Brain pericyte (primary cell): ENCODE data around the gene OR2S2.

Source experiments
- DNase-seq: peaks from one replicate; pipeline ENCODE4 v3.0.0-alpha.2; 2012; ENCODE audit warnings: low read depth, low spot score

The OR2S2 gene

DNA sequence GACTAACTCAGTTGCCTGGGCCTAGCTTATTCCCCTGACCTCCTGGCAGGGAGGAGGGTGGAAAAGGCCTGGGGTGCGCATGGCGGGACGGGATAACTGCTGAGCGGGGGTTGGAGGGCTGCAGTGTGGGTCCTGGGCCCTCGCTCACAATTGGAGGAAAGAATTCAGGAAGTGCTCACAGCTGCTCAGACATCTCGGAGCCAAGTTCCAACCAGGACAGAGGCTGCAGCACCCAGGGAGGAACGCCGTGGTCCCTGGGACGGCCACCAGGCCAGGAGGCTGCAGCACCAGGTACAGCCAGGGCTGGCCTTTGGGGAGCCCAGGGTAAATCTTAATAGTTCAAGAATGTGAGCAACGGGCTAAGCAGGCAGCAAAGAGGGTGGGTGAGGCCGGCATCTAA, 48.7 kb downstream of the OR2S2 start, which contains the start of gene SPAAR:
SPAAR (plus strand) TSS at position 217 of the 400 bp plus-strand sequence. CDS start 974 bp downstream, outside the sequence.
- no peak for DNase-seq

DNA sequence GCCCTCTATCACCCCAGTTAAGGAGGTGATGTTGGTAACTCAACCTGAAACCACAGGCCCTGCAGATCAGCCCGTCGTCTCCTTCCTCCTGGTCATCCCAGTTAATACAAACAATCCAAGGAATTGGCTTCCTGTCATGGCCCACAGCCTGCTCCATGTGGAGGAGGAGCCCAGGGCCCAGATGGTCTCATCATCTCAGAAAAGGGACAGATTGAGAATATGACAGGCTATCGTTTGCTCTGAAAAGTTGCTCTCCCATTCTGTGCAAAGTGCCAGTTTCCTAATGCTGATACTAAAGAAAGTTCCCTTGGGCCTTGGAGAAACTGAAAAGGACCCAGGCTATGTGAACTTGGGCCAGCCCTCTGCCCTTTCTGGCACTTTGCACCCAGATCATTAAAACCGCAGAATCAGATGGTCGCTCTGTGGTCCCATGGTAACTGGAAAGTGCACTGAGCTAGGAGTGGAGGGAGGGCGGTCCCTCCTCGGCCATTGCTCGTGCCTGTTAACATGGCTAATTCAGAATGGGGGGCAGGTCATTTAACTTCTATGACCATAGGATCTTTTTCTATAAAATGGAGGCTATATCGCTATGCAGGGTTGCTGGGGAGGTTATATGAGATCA, 49.3 kb downstream of the OR2S2 start:
- no peak for DNase-seq

DNA sequence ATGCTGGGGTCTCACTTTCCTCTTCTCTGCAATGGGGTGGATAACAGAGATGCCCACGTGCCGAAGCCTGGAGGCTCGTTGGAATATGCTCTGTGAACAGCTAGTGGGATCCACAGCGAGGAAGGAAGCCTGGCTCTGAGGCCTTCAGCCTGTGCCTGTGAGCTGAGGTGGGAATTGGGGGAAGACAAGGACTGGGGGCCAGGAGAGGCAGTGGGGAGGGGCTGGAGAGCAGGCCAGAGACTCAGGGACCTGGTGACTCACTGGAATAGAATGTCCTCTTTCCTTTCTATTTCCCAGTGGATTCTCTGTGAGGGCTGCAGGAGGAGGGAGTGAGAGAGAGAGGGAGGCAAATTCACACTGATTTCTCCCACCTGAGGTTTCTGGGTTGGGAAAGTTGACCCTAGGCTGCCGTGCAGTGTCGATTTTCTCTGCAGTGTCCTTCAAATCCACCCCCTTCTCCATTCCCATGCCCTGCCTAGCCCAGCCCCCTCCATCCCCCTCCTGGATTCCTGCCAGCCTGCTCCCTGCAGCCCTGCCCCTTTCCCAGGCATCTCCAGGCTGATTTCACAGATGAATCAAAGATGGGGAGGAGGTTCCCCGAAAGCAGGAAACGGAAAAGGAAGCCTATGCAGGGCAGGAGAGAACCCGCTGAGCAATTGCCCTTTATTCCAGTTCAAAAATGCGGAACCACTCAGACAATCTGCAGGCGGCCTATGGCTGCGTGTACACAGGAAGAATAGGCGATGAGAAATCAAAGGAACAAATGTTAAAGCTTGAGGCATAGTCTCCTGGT, 50.0 kb downstream of the OR2S2 start:
- peak; percentile 66 for DNase-seq
